Stimulated activated CD4-positive, alpha-beta T cell treated with anti-CD3 and anti-CD28 coated beads, TNF-alpha, amount 100 ng/mL, for 24 hours (primary cell): ENCODE results near the gene LONP1.
"Not testable (repeated sequence)": the region's sequence is repeated elsewhere in the genome, so short reads cannot be mapped to it uniquely, and the experiment has no call there.

Experiments
- DNase-seq, 3 experiments: peaks; one replicate each; pipeline ENCODE4 v3.0.0-alpha.2; 2020; ENCODE audit warnings: low read depth in 3 of 3

Gene LONP1

GRCh38 chr19:5693195-5694166 lies 26.5 kb downstream of the LONP1 start:
- DNase-seq, result peak in 1 of 3 experiments; percentile 35

- no peak for DNase-seq
Observed at GRCh38 chr19:5692723-5693194, 27.2 kb downstream of the LONP1 start.

DNA sequence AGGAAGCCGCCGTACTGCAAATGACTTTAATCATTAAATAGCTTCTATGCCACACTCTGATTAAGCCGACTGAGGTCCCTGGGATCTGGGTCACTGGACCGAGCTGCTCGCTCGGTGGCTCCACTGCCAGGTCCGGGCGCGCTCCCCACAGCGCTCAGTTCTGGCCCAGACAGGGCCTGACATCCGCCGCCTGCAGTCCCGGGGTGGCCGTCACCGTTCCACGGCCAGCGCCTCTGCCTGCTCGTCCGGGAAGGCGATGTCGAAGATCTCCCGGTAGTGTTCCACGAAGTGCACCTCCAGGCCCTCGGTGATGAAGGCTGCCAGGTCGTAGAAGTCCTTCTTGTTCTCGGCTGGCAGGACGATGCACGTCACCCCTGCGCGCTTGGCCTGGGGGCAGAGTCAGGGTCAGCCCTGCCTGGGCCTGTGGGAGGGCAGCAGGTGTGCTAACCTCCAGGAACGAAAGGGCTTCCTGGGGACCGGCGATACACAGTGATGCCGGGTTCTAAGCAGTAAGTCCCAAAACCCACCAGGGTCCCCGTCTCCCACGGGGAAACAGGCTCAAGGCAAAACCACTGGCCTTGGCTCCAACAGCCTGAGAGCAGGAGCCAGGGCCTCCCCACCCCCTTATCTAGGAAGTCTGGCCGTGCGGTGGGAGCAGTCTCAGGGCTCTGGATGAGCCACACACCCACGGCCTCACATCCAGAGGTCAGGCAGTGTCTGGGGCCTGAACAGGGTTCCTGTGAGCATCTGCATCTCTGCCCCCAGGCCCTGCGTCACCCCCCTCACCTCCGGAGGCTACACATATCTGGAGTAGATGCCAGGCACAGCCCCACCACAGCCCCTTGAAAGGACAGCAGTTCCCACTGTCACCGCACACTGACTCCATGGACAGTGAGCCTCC lies 27.9 kb downstream of the LONP1 start:
- peak in 1 of 3 experiments; percentile 37 for DNase-seq

DNA sequence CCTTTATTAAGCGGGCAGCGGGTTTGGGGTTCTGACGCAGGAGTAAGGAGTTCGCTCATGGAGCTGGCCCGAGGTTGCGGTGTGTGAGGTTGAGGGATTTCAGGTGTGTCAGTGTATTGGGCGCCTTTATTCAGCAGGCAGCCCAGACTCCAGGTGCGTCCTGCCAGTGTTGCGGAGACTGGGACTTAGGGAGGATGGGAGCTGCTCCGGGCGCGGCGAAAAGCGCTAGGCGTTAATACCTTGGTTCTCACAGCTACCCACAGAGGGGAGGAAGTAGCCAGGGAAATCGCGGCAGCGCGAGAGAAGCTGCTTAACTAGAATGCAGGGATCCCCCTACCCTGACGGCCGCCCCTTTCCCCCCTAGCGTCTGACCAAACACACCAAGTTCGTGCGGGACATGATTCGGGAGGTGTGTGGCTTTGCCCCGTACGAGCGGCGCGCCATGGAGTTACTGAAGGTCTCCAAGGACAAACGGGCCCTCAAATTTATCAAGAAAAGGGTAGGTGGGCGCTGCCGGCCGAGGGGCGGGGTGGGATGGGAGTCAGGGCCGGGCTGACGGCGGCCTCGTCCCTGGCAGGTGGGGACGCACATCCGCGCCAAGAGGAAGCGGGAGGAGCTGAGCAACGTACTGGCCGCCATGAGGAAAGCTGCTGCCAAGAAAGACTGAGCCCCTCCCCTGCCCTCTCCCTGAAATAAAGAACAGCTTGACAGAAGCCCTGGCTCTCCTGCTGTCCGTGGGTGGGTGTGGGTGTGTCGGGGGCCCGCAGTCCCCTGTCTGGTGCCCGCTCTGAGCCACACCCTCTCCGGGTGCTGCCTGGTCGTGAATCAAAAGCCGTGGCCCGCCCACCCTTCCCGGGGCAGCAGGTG lies 28.8 kb downstream of the LONP1 start:
- peak in 2 of 3 experiments; percentile 52 to 71 for DNase-seq

- peak; percentile 98 for DNase-seq
Observed at GRCh38 chr19:5690125-5690954, 29.6 kb downstream of the LONP1 start, which contains the start of gene RPL36. TSS of gene RPL36 (plus strand) at chr19:5690295. CDS start at chr19:5690508, 213 bp downstream.

DNA sequence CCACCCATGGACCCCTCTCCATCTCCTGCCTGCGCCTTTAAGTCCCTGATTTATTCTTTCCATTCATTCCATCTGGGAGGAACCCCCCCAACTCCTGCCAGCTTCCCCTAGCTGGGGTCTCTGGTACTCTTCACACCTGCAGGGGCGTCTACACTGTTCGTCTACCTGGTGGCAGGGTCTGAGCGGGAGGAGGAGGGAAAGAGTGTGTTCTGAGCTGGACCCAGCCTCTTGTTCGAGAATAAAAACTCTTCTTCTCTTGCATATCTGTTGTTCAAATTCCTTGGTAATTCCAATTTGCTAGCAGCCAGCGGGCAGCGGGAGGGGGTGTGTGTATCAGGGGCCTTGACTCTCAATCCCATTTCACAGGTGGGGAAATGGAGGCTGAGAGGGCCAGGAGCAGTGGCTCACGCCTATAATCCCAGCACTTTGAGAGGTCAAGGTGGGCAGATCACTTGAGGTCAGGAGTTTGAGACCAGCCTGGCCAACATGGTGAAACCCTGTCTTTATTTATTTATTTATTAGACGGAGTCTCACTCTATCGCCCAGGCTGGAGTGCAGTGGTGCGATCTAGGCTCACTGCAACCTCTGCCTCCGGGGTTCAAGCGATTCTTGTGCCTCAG lies 31.6 kb downstream of the LONP1 start:
- DNase-seq, result not testable (repeated sequence)

- no peak for DNase-seq
Observed at GRCh38 chr19:5687360-5688198, 32.4 kb downstream of the LONP1 start.

- peak; percentile 98 to 100 (median 100) for DNase-seq
Observed at GRCh38 chr19:5686647-5687359, 33.1 kb downstream of the LONP1 start.

DNA sequence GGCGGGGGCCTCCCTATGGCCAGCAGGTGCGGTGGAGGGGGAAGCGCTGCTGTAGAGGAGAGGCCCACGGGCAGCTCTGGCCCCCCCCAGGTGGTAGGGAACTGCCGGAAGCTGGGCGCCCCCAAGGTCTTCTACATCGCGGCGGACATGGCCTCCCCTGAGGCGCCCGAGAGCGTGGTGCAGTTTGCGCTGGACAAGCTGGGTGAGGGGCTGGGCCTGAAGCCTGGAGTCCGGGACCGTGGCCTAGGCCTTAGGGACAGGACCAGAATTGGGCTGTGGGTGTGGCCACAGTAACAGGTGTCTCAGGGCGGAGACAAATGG lies 33.7 kb downstream of the LONP1 start:
- no peak for DNase-seq

- no peak for DNase-seq
Observed at GRCh38 chr19:5684694-5685430, 35.1 kb downstream of the LONP1 start.

DNA sequence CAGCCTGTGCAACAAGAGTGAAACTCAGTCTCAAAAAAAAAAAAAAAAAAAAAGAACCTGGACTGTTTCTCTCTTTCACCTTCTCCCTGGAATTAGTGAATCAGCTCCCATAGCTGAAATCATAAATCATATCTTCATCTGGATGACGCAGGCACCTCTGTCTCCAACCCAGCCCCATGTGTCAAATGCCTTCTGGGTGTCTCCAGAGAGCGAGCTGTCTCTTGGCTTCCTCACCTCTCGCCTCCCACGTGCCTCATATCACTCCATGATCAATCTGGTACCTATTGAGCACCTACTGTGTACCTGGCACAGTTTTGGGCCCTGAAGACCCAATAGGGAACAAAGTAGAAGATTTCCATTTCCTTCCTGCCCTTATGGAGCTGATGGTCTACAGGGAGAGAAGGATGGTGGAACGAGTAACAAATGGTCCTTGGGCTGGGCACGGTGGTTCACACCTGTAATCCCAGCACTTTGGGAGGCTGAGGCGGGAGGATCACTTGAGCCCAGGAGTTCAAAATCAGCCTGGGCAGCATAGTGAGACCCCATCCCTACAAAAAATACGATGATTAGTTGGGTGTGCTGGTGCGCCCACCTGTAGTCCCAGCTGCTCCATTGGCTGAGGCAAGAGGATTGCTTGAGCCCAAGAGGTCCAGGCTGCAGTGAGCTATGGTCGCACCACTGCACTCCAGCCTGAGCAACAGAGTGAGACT lies 36.6 kb downstream of the LONP1 start:
- no peak for DNase-seq

GRCh38 chr19:5682107-5682482 lies 37.9 kb downstream of the LONP1 start:
- no peak for DNase-seq

DNA sequence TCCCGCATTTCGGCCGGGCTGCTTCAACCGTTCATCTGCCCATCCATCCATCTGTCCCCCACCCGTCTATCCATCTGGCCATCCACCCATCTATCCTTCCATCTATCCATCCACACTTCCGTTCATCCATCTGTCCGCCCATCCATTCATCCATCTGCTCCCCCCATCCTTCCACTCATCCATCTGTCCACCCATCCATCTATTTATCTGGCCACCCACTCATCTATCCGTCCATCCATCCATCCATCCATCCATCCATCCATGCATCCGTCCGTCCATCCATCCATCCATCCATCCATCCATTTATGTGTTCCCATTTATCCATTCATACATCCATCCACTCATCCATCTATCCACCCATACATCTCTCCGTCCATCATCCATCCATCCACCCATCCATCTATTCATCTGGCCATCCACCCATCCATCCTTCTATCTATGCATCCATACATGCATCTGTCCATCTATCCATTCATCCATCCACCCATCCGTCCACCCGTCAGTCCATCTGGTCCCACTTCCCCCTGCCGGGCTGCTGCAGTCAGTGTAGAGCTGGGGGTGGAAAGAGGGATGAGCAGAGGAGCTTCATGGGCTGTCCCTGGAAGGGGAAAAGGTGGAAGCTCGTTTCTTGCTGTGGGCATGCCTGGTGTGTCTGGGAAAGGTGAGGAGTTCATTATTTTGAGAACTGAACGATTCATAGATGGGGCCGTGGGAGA lies 38.4 kb downstream of the LONP1 start:
- DNase-seq, result no peak

DNA sequence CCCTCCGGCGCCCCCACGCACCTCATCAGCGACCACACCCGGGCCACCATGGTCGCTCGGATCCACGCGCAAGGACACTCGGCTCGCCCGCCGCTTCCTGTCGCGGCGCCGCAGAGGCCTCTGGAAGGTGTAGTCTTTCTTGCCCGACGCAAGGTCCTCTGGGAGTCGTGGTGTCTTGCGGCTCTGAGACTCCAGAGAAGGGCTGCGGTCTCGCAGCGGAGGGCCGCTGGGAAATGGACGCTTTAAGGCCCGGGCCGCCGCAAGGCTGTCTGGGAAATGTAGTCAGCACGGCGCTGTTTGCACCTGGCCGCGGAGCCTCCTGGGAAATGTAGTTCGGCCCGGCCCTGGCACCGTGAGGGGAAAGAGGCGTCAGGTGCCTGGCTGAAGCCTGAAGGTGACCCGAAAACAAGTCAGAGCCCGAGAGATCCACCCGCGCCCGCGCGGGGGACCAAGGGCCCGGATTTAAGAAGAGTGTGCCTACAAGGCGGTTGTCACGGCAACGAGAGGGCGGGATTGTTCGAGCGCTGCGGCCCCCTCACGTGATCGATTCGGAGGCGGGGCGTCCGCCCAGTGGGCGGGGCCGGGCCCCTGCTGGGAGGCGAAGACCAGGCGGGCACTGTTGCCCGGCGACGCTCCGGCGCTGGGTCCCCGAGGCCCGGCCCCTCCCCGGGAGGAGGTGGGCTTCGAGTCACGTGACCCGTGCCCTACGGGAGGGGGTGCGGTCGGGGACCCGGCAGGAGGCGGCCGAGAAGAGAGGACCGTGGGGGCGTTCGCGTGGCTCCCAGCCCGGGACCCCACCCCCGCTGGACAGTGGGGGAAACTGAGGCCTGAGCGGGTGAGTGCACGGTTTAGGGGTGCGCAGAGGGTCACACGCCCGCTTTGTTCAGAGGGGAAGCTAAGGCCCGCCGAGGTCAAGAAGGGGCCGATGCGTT lies 39.2 kb downstream of the LONP1 start, which contains the start of the genes HSD11B1L and MICOS13:
Gene HSD11B1L (plus strand): TSS at position 591 of the 932 bp plus-strand sequence. CDS start 3,806 bp downstream, outside the sequence.
Gene MICOS13 (minus strand): TSS at position 80 of the 932 bp plus-strand sequence. CDS start 30 bp downstream, at position 50.
- DNase-seq, result peak; percentile 91 to 97 (median 97)

DNA sequence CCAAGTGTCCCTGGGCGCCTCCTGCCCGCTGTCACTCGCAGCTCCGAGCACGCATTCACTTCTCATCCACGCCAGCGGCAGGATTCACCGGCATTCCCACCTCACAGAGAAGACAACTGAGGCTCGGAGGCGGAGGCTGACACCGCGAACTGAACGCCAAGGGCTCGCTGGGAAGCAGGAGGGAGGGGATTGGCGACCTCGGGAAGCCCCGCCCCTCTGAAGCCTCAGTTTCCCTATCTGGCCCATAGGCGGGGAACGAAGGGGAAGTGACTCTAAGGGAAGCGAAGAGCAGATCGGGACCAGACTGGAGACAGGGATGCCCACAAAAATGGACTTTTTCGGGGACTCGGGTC lies 39.9 kb downstream of the LONP1 start:
- DNase-seq, result no peak
